WTC11 (cell line): ENCODE data around the gene ZBTB20. TPM values are rescaled to one million over a fixed set of nuclear protein-coding genes. Genes with fewer than 3 reads are reported as not detected.

Source experiments
- ATAC-seq: fragments of 200-7000 bp; cut with Tn5 transposase; 2 replicates; pipeline ENCODE4 v1.10.0; 2021; ENCODE audit warnings: mild to moderate bottlenecking, moderate library complexity
- CTCF ChIA-PET: fragments of 300-600 bp; sonication (Branson Sonifier 250); formaldehyde crosslinking; loops from one replicate; lab custom pipeline; 2021; ENCODE audit warnings: antibody characterized with exemption; lab: Charles Lee
- POLR2A ChIA-PET: fragments of 350-600 bp; sonication (Branson Sonifier 250); formaldehyde crosslinking; loops from one replicate; lab custom pipeline; 2021; ENCODE audit warnings: antibody characterized with exemption; lab: Charles Lee
- DNase-seq: peaks from one replicate; pipeline ENCODE4 v3.0.0; 2021; ENCODE audit warnings: low spot score
- H3K27ac Mint-ChIP-seq: 2 replicates; pipeline ENCODE4 v1.8.0; 2021; ENCODE audit warnings: mixed read lengths
- H3K27me3 Mint-ChIP-seq: 2 replicates; pipeline ENCODE4 v1.8.0; 2021; ENCODE audit warnings: low read depth, mild to moderate bottlenecking, moderate library complexity, mixed read lengths
- H3K36me3 Mint-ChIP-seq: 2 replicates; pipeline ENCODE4 v1.8.0; 2021; ENCODE audit warnings: mixed read lengths
- H3K4me1 Mint-ChIP-seq: 2 replicates; pipeline ENCODE4 v1.8.0; 2022; ENCODE audit warnings: mixed read lengths
- H3K4me3 Mint-ChIP-seq: 2 replicates; pipeline ENCODE4 v1.8.0; 2021; ENCODE audit warnings: mild to moderate bottlenecking, moderate library complexity, mixed read lengths
- H3K9me3 Mint-ChIP-seq: 2 replicates; pipeline ENCODE4 v1.8.0; 2021; ENCODE audit warnings: mixed read lengths
- ATF1 ChIP-seq: sonication (generic); formaldehyde crosslinking; IDR thresholded peaks from 2 replicates; pipeline ENCODE4 v1.8.1; 2023; ENCODE audit warnings: mild to moderate bottlenecking, moderate library complexity, missing genetic modification reagents
- CREM ChIP-seq: sonication (generic); formaldehyde crosslinking; IDR thresholded peaks from 2 replicates; pipeline ENCODE4 v1.8.1; 2022; ENCODE audit warnings: mild to moderate bottlenecking, missing genetic modification reagents, moderate library complexity
- ETV6 ChIP-seq: sonication (generic); formaldehyde crosslinking; IDR thresholded peaks from 2 replicates; pipeline ENCODE4 v1.8.1; 2022; ENCODE audit warnings: mild to moderate bottlenecking, missing genetic modification reagents
- JUN ChIP-seq: sonication (generic); formaldehyde crosslinking; IDR thresholded peaks from 2 replicates; pipeline ENCODE4 v1.8.0; 2023; ENCODE audit warnings: mild to moderate bottlenecking, missing genetic modification reagents
- MXD4 ChIP-seq: fragments of 250-450 bp; sonication (Bioruptor Pico); IDR thresholded peaks from 2 replicates; pipeline ENCODE4 v1.8.0; 2021; ENCODE audit warnings: mild to moderate bottlenecking, moderate library complexity, borderline replicate concordance
- NR2C2 ChIP-seq: sonication (generic); formaldehyde crosslinking; IDR thresholded peaks from 2 replicates; pipeline ENCODE4 v1.8.0; 2022; ENCODE audit warnings: mild to moderate bottlenecking, missing genetic modification reagents
- RORB ChIP-seq: fragments of 250-450 bp; sonication (Bioruptor Pico); IDR thresholded peaks from 2 replicates; pipeline ENCODE4 v1.9.0; 2021; ENCODE audit warnings: mild to moderate bottlenecking
- TP53 ChIP-seq: sonication (generic); formaldehyde crosslinking; IDR thresholded peaks from 2 replicates; pipeline ENCODE4 v1.8.1; 2023; ENCODE audit warnings: mild to moderate bottlenecking, missing genetic modification reagents
- ZNF219 ChIP-seq: sonication (generic); formaldehyde crosslinking; IDR thresholded peaks from 2 replicates; pipeline ENCODE4 v1.8.0; 2023; ENCODE audit warnings: missing genetic modification reagents, mild to moderate bottlenecking, borderline replicate concordance
- total RNA-seq: library from RNA; stranded (reverse); gene quantifications from 3 replicates; pipeline ENCODE4 v1.2.3, GENCODE V29; 2021
- TF ChIP-seq, protein P1 (sequence below): sonication (generic); formaldehyde crosslinking; IDR thresholded peaks from 2 replicates; pipeline ENCODE4 v1.8.1; 2022; ENCODE audit warnings: mild to moderate bottlenecking, moderate library complexity, missing genetic modification reagents
- TF ChIP-seq, protein P2 (sequence below): fragments of 200-600 bp; IDR thresholded peaks from 2 replicates; pipeline ENCODE4 v1.8.0; 2022; ENCODE audit warnings: antibody characterized with exemption
- TF ChIP-seq, protein P3 (sequence below): sonication (generic); formaldehyde crosslinking; IDR thresholded peaks from 2 replicates; pipeline ENCODE4 v1.8.0; 2022; ENCODE audit warnings: mild to moderate bottlenecking, missing genetic modification reagents
- TF ChIP-seq, protein P4 (sequence below): sonication (generic); formaldehyde crosslinking; IDR thresholded peaks from 2 replicates; pipeline ENCODE4 v1.8.0; 2022; ENCODE audit warnings: missing genetic modification reagents
- TF ChIP-seq, protein P5 (sequence below): sonication (generic); formaldehyde crosslinking; IDR thresholded peaks from 2 replicates; pipeline ENCODE4 v1.8.1; 2023; ENCODE audit warnings: mild to moderate bottlenecking, missing genetic modification reagents
- TF ChIP-seq, protein P6 (sequence below): sonication (generic); formaldehyde crosslinking; IDR thresholded peaks from 2 replicates; pipeline ENCODE4 v1.8.0; 2022; ENCODE audit warnings: mild to moderate bottlenecking, missing genetic modification reagents
- TF ChIP-seq, protein P7 (sequence below): sonication (generic); formaldehyde crosslinking; IDR thresholded peaks from 2 replicates; pipeline ENCODE4 v1.8.0; 2023; ENCODE audit warnings: missing genetic modification reagents

ZBTB20 gene
- total RNA-seq, 1 experiment from 2014 or later: 1.5 TPM

DNA sequence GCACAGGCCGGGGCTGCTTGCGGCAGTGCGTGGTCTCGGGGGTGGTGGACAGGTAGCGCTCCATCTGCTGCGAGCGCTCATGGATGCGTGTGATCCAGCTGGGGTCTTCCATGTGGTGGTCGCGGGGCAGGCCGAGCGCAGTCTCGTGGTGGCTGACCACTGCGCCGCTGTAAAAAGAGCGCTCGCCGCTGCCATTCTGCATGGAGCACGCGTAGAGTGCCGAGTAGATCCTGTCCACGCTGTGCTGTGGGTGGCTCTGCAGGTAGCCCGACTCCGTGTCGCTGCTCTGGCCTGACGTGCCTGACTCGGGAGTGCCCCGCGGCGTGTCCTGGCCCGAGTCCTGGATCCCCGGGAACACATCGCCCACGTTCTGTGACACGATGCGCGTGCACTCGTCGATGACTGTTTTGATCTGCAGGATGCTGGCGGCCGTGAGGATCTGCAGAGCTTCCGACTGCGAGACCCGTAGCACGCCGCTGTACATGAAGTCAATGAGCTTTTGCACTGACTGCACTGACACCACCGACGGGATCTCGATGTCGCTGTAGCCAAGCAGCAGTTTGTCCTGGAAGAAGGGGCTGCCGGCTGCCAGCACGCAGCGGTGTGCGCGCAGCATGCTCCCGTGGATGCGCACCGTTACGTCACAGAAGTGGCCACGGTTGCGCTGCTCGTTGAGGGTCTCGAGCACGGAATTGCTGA lies 795.8 kb downstream of the ZBTB20 start:
- Mint-ChIP-seq H3K27ac (no peak overlapping the region), H3K9me3 (no peaks in the 10 kb centered on the region), H3K4me3 (no peak overlapping the region), H3K27me3 (no peaks in the 10 kb centered on the region), H3K4me1 (peaks cover under 1% of the 10 kb centered on the region), H3K36me3 (no peaks in the 10 kb centered on the region)
- CTCF ChIA-PET: interaction anchor here (1.3 kb wide), 1 partner anchor 16 kb away, joined by 3 read pairs; no protein-coding TSS in a partner anchor
- ATAC-seq (no peak), DNase-seq (no peak)
- TF ChIP-seq, protein P1, sequence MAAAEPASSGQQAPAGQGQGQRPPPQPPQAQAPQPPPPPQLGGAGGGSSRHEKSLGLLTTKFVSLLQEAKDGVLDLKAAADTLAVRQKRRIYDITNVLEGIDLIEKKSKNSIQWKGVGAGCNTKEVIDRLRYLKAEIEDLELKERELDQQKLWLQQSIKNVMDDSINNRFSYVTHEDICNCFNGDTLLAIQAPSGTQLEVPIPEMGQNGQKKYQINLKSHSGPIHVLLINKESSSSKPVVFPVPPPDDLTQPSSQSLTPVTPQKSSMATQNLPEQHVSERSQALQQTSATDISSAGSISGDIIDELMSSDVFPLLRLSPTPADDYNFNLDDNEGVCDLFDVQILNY: no peak
- TF ChIP-seq ZNF219 (CRISPR knock-in tag) (no peak), JUN (no peak), CREM (CRISPR knock-in tag) (no peak), MXD4 (CRISPR knock-in tag) (no peak), ETV6 (CRISPR knock-in tag) (no peak), RORB (no peak), ATF1 (CRISPR knock-in tag) (no peak), NR2C2 (CRISPR knock-in tag) (no peak), TP53 (CRISPR knock-in tag) (no peak)
- TF ChIP-seq, protein P2, sequence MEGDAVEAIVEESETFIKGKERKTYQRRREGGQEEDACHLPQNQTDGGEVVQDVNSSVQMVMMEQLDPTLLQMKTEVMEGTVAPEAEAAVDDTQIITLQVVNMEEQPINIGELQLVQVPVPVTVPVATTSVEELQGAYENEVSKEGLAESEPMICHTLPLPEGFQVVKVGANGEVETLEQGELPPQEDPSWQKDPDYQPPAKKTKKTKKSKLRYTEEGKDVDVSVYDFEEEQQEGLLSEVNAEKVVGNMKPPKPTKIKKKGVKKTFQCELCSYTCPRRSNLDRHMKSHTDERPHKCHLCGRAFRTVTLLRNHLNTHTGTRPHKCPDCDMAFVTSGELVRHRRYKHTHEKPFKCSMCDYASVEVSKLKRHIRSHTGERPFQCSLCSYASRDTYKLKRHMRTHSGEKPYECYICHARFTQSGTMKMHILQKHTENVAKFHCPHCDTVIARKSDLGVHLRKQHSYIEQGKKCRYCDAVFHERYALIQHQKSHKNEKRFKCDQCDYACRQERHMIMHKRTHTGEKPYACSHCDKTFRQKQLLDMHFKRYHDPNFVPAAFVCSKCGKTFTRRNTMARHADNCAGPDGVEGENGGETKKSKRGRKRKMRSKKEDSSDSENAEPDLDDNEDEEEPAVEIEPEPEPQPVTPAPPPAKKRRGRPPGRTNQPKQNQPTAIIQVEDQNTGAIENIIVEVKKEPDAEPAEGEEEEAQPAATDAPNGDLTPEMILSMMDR: no peak
- TF ChIP-seq, protein P3, sequence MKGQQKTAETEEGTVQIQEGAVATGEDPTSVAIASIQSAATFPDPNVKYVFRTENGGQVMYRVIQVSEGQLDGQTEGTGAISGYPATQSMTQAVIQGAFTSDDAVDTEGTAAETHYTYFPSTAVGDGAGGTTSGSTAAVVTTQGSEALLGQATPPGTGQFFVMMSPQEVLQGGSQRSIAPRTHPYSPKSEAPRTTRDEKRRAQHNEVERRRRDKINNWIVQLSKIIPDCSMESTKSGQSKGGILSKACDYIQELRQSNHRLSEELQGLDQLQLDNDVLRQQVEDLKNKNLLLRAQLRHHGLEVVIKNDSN: no peak
- TF ChIP-seq, protein P4, sequence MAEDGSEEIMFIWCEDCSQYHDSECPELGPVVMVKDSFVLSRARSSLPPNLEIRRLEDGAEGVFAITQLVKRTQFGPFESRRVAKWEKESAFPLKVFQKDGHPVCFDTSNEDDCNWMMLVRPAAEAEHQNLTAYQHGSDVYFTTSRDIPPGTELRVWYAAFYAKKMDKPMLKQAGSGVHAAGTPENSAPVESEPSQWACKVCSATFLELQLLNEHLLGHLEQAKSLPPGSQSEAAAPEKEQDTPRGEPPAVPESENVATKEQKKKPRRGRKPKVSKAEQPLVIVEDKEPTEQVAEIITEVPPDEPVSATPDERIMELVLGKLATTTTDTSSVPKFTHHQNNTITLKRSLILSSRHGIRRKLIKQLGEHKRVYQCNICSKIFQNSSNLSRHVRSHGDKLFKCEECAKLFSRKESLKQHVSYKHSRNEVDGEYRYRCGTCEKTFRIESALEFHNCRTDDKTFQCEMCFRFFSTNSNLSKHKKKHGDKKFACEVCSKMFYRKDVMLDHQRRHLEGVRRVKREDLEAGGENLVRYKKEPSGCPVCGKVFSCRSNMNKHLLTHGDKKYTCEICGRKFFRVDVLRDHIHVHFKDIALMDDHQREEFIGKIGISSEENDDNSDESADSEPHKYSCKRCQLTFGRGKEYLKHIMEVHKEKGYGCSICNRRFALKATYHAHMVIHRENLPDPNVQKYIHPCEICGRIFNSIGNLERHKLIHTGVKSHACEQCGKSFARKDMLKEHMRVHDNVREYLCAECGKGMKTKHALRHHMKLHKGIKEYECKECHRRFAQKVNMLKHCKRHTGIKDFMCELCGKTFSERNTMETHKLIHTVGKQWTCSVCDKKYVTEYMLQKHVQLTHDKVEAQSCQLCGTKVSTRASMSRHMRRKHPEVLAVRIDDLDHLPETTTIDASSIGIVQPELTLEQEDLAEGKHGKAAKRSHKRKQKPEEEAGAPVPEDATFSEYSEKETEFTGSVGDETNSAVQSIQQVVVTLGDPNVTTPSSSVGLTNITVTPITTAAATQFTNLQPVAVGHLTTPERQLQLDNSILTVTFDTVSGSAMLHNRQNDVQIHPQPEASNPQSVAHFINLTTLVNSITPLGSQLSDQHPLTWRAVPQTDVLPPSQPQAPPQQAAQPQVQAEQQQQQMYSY (CRISPR knock-in tag): no peak
- TF ChIP-seq, protein P5, sequence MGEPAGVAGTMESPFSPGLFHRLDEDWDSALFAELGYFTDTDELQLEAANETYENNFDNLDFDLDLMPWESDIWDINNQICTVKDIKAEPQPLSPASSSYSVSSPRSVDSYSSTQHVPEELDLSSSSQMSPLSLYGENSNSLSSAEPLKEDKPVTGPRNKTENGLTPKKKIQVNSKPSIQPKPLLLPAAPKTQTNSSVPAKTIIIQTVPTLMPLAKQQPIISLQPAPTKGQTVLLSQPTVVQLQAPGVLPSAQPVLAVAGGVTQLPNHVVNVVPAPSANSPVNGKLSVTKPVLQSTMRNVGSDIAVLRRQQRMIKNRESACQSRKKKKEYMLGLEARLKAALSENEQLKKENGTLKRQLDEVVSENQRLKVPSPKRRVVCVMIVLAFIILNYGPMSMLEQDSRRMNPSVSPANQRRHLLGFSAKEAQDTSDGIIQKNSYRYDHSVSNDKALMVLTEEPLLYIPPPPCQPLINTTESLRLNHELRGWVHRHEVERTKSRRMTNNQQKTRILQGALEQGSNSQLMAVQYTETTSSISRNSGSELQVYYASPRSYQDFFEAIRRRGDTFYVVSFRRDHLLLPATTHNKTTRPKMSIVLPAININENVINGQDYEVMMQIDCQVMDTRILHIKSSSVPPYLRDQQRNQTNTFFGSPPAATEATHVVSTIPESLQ (CRISPR knock-in tag): no peak
- TF ChIP-seq, protein P6, sequence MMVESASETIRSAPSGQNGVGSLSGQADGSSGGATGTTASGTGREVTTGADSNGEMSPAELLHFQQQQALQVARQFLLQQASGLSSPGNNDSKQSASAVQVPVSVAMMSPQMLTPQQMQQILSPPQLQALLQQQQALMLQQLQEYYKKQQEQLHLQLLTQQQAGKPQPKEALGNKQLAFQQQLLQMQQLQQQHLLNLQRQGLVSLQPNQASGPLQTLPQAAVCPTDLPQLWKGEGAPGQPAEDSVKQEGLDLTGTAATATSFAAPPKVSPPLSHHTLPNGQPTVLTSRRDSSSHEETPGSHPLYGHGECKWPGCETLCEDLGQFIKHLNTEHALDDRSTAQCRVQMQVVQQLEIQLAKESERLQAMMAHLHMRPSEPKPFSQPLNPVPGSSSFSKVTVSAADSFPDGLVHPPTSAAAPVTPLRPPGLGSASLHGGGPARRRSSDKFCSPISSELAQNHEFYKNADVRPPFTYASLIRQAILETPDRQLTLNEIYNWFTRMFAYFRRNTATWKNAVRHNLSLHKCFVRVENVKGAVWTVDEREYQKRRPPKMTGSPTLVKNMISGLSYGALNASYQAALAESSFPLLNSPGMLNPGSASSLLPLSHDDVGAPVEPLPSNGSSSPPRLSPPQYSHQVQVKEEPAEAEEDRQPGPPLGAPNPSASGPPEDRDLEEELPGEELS (CRISPR knock-in tag): no peak
- TF ChIP-seq, protein P7, sequence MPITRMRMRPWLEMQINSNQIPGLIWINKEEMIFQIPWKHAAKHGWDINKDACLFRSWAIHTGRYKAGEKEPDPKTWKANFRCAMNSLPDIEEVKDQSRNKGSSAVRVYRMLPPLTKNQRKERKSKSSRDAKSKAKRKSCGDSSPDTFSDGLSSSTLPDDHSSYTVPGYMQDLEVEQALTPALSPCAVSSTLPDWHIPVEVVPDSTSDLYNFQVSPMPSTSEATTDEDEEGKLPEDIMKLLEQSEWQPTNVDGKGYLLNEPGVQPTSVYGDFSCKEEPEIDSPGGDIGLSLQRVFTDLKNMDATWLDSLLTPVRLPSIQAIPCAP (CRISPR knock-in tag): no peak
- POLR2A ChIA-PET: no interaction called here
